ENCODE results near the gene FAM171A1.

The FAM171A1 gene

GRCh38 chr10:15244635-15245197, 126.4 kb downstream of the FAM171A1 start:
- no peak for DNase-seq (ENCODE audit: low spot score)

GRCh38 chr10:15242261-15242840, 128.7 kb downstream of the FAM171A1 start:
- DNase-seq (ENCODE audit: low spot score): no peak

GRCh38 chr10:15241306-15241705, 129.8 kb downstream of the FAM171A1 start:
- no peak for DNase-seq (ENCODE audit: low spot score)

GRCh38 chr10:15238555-15239335, 132.3 kb downstream of the FAM171A1 start:
- DNase-seq (ENCODE audit: low spot score): no peak

GRCh38 chr10:15237351-15237750, 133.7 kb downstream of the FAM171A1 start:
- no peak for DNase-seq (ENCODE audit: low spot score)

GRCh38 chr10:15236340-15236739, 134.7 kb downstream of the FAM171A1 start:
- DNase-seq (ENCODE audit: low spot score): no peak

- DNase-seq (ENCODE audit: low spot score): no peak
Measured at GRCh38 chr10:15232279-15232678, 138.8 kb downstream of the FAM171A1 start.

GRCh38 chr10:15231426-15231825, 139.7 kb downstream of the FAM171A1 start:
- no peak for DNase-seq (ENCODE audit: low spot score)

GRCh38 chr10:15230257-15230656, 140.8 kb downstream of the FAM171A1 start:
- DNase-seq (ENCODE audit: low spot score): no peak

- DNase-seq (ENCODE audit: low spot score): no peak
Measured at GRCh38 chr10:15229268-15229667, 141.8 kb downstream of the FAM171A1 start.

- no peak for DNase-seq (ENCODE audit: low spot score)
Measured at GRCh38 chr10:15228426-15228825, 142.7 kb downstream of the FAM171A1 start.

- DNase-seq (ENCODE audit: low spot score): no peak
Measured at GRCh38 chr10:15227611-15228372, 143.3 kb downstream of the FAM171A1 start.

- DNase-seq (ENCODE audit: low spot score): no peak
Measured at GRCh38 chr10:15225511-15225910, 145.6 kb downstream of the FAM171A1 start.

- no peak for DNase-seq (ENCODE audit: low spot score)
Measured at GRCh38 chr10:15224948-15225347, 146.1 kb downstream of the FAM171A1 start.

- DNase-seq (ENCODE audit: low spot score): no peak
Measured at GRCh38 chr10:15223174-15223573, 147.9 kb downstream of the FAM171A1 start.

- DNase-seq (ENCODE audit: low spot score): no peak
Measured at GRCh38 chr10:15222511-15222910, 148.6 kb downstream of the FAM171A1 start.

GRCh38 chr10:15220445-15220844, 150.6 kb downstream of the FAM171A1 start:
- DNase-seq (ENCODE audit: low spot score): no peak

GRCh38 chr10:15216700-15217099, 154.4 kb downstream of the FAM171A1 start:
- no peak for DNase-seq (ENCODE audit: low spot score)

- no peak for DNase-seq (ENCODE audit: low spot score)
Measured at GRCh38 chr10:15214237-15214636, 156.9 kb downstream of the FAM171A1 start.

- no peak for DNase-seq (ENCODE audit: low spot score)
Measured at GRCh38 chr10:15213461-15213861, 157.6 kb downstream of the FAM171A1 start.

GRCh38 chr10:15211464-15211979, 159.6 kb downstream of the FAM171A1 start:
- no peak for DNase-seq (ENCODE audit: low spot score)

- DNase-seq (ENCODE audit: low spot score): no peak
Measured at GRCh38 chr10:15210521-15210920, 160.6 kb downstream of the FAM171A1 start.

Measured in CD4-positive, alpha-beta T cell treated with Interleukin-6 at 100 ng/mL for 8 hours (primary cell).